ENCODE measurements around the gene ADCY9. TPM values are rescaled to one million over a fixed set of nuclear protein-coding genes. Genes with fewer than 3 reads are reported as not detected.

Gene ADCY9
- total RNA-seq, 1 experiment from 2014 or later, result 7.0 TPM

DNA sequence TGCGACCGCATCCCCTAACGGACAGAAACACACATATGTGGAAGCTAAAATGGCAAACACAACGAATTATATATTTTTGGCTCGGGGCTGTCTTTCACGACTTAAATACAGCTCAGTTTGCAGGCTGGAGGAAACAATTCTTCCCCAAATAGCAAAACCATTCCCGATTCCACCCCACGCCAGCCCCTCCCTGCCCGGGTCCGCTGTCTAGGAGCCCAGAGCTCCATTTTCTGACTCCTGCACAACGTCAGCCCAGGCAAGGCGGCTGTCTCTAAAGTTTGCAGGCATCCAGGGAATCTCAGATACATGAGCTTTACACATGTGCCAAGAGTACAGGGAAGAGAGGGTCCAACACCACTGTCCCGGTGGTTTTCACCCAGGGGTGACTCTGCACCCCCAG, 110.5 kb downstream of the ADCY9 start:
- H3K36me3 ChIP-seq (ENCODE audit: insufficient read depth, low read length, poor library complexity, severe bottlenecking), result no peaks in the 10 kb centered on the region
- CTCF ChIA-PET, result interaction anchor here (1.0 kb wide), 1 partner anchor 11 kb away, joined by 3 read pairs; no protein-coding TSS in a partner anchor
- H3K27me3 ChIP-seq (replicated peaks; ENCODE audit: insufficient read depth, low read depth, low read length, poor library complexity), result no peaks in the 10 kb centered on the region
- DNase-seq (ENCODE audit: low spot score), result no peak
- H3K4me1 ChIP-seq (ENCODE audit: insufficient read depth, low read length, poor library complexity, severe bottlenecking), result peaks cover 8% of the 10 kb centered on the region
- H3K27ac ChIP-seq (ENCODE audit: low read depth, low read length, poor library complexity, severe bottlenecking), result no peak overlapping the region
- BruUV-seq (replicated peaks), result no TSS peak
- no peaks in the 10 kb centered on the region for H3K9me3 ChIP-seq (ENCODE audit: low read depth, low read length, poor library complexity, severe bottlenecking)
- POLR2A ChIA-PET (ENCODE audit: low non-redundant PET), result no interaction called here
- intact Hi-C loops (cut with micrococcal nuclease; ENCODE audit: unreplicated experiment), result no loop called here
- no peak overlapping the region for H3K4me3 ChIP-seq (ENCODE audit: low read depth, low read length, poor library complexity, severe bottlenecking)
- TF ChIP-seq, protein P1, sequence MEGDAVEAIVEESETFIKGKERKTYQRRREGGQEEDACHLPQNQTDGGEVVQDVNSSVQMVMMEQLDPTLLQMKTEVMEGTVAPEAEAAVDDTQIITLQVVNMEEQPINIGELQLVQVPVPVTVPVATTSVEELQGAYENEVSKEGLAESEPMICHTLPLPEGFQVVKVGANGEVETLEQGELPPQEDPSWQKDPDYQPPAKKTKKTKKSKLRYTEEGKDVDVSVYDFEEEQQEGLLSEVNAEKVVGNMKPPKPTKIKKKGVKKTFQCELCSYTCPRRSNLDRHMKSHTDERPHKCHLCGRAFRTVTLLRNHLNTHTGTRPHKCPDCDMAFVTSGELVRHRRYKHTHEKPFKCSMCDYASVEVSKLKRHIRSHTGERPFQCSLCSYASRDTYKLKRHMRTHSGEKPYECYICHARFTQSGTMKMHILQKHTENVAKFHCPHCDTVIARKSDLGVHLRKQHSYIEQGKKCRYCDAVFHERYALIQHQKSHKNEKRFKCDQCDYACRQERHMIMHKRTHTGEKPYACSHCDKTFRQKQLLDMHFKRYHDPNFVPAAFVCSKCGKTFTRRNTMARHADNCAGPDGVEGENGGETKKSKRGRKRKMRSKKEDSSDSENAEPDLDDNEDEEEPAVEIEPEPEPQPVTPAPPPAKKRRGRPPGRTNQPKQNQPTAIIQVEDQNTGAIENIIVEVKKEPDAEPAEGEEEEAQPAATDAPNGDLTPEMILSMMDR (conservative IDR thresholded peaks at IDR 0.05; ENCODE audit: low read depth, low read length), result no peak
- TF ChIP-seq EZH2 (IDR thresholded peaks at IDR 0.05; ENCODE audit: borderline replicate concordance, low read depth, low read length, poor library complexity, severe bottlenecking), result no peak

GRCh38 chr16:4005281-4005680, 111.0 kb downstream of the ADCY9 start:
- Histone ChIP-seq H3K36me3 (ENCODE audit: insufficient read depth, low read length, poor library complexity, severe bottlenecking) (no peaks in the 10 kb centered on the region), H3K9me3 (ENCODE audit: low read depth, low read length, poor library complexity, severe bottlenecking) (no peaks in the 10 kb centered on the region), H3K27me3 (replicated peaks; ENCODE audit: insufficient read depth, low read depth, low read length, poor library complexity) (no peaks in the 10 kb centered on the region), H3K27ac (ENCODE audit: low read depth, low read length, poor library complexity, severe bottlenecking) (no peak overlapping the region), H3K4me3 (ENCODE audit: low read depth, low read length, poor library complexity, severe bottlenecking) (no peak overlapping the region), H3K4me1 (ENCODE audit: insufficient read depth, low read length, poor library complexity, severe bottlenecking) (peaks cover 8% of the 10 kb centered on the region)
- DNase-seq (ENCODE audit: low spot score), result no peak
- POLR2A ChIA-PET (ENCODE audit: low non-redundant PET), result no interaction called here
- no peak for TF ChIP-seq EZH2 (IDR thresholded peaks at IDR 0.05; ENCODE audit: borderline replicate concordance, low read depth, low read length, poor library complexity, severe bottlenecking)
- TF ChIP-seq, protein P1 (conservative IDR thresholded peaks at IDR 0.05; ENCODE audit: low read depth, low read length), result no peak
- BruUV-seq (replicated peaks), result no TSS peak
- CTCF ChIA-PET, result interaction anchor here (1.0 kb wide), 1 partner anchor 10 kb away, joined by 3 read pairs; no protein-coding TSS in a partner anchor
- intact Hi-C loops (cut with micrococcal nuclease; ENCODE audit: unreplicated experiment), result no loop called here

- ChIA-PET CTCF (no interaction called here), POLR2A (ENCODE audit: low non-redundant PET) (no interaction called here)
- DNase-seq (ENCODE audit: low spot score), result no peak
- Histone ChIP-seq H3K9me3 (ENCODE audit: low read depth, low read length, poor library complexity, severe bottlenecking) (no peaks in the 10 kb centered on the region), H3K36me3 (ENCODE audit: insufficient read depth, low read length, poor library complexity, severe bottlenecking) (no peaks in the 10 kb centered on the region), H3K27me3 (replicated peaks; ENCODE audit: insufficient read depth, low read depth, low read length, poor library complexity) (no peaks in the 10 kb centered on the region), H3K4me1 (ENCODE audit: insufficient read depth, low read length, poor library complexity, severe bottlenecking) (peaks cover 18% of the 10 kb centered on the region), H3K4me3 (ENCODE audit: low read depth, low read length, poor library complexity, severe bottlenecking) (no peak overlapping the region), H3K27ac (ENCODE audit: low read depth, low read length, poor library complexity, severe bottlenecking) (no peak overlapping the region)
- BruUV-seq (replicated peaks), result no TSS peak
- TF ChIP-seq, protein P1 (conservative IDR thresholded peaks at IDR 0.05; ENCODE audit: low read depth, low read length), result no peak
- TF ChIP-seq EZH2 (IDR thresholded peaks at IDR 0.05; ENCODE audit: borderline replicate concordance, low read depth, low read length, poor library complexity, severe bottlenecking), result no peak
- intact Hi-C loops (cut with micrococcal nuclease; ENCODE audit: unreplicated experiment), result no loop called here
These were observed 112.0 kb downstream of the ADCY9 start for GRCh38 chr16:4004206-4004605.

All from A673 (cell line).